Measurements from ENCODE around the gene FLYWCH1. TPM values are rescaled to one million over a fixed set of nuclear protein-coding genes. Genes with fewer than 3 reads are reported as not detected.

Gene FLYWCH1
- total and polyA plus RNA-seq, 2 of the 8 experiments (the other 6 are each of a cell fraction or from before 2014, with no cell fraction given) = 12.4 to 23.5 TPM

- no peak for TF ChIP-seq CHD7 (IDR thresholded peaks at IDR 0.05; ENCODE audit: insufficient replicate concordance, low read length)
- no peak for TF ChIP-seq ASH2L (IDR thresholded peaks at IDR 0.05; ENCODE audit: low read length)
These were observed 6.8 kb upstream of the FLYWCH1 start (continued) for GRCh38 chr16:2904922-2905240.

Data from H1 (cell line).